MM.1S (cell line): Measurements from ENCODE around the gene PLCH1.

Experiments
- DNase-seq: peaks from one replicate; pipeline ENCODE4 v3.0.0-alpha.2; 2015
- H2AFZ ChIP-seq: fragments of 300-600 bp; sonication (generic); 2 replicates; pipeline ENCODE4 v1.6.0; 2016; ENCODE audit warnings: antibody characterized with exemption, low read length
- H3F3A ChIP-seq: fragments of 300-600 bp; sonication (generic); 2 replicates; pipeline ENCODE4 v1.6.1; 2016; ENCODE audit warnings: mild to moderate bottlenecking, antibody characterized with exemption, low read length, moderate library complexity, mixed read lengths; ENCODE audit not compliant: insufficient read depth
- H3K27ac ChIP-seq: fragments of 300-600 bp; sonication (generic); 2 replicates; pipeline ENCODE4 v1.5.1; 2016; ENCODE audit warnings: mild to moderate bottlenecking, low read length
- H3K27me3 ChIP-seq: fragments of 300-600 bp; sonication (generic); replicated peaks from 2 replicates; pipeline ENCODE4 v1.6.0; 2016; ENCODE audit warnings: low read length; ENCODE audit not compliant: insufficient read depth
- H3K36me3 ChIP-seq: fragments of 300-600 bp; sonication (generic); replicated peaks from 2 replicates; pipeline ENCODE4 v1.6.1; 2016; ENCODE audit warnings: mild to moderate bottlenecking, low read length, mixed read lengths; ENCODE audit not compliant: insufficient read depth
- H3K4me1 ChIP-seq: fragments of 300-600 bp; sonication (generic); 2 replicates; pipeline ENCODE4 v1.6.1; 2016; ENCODE audit warnings: low read length, mixed read lengths
- H3K4me2 ChIP-seq: fragments of 300-600 bp; sonication (generic); 2 replicates; pipeline ENCODE4 v1.6.0; 2016; ENCODE audit warnings: low read depth, low read length
- H3K4me3 ChIP-seq: fragments of 300-600 bp; sonication (generic); 2 replicates; pipeline ENCODE4 v1.5.1; 2016; ENCODE audit warnings: low read length, mixed read lengths
- H3K79me2 ChIP-seq: fragments of 300-600 bp; sonication (generic); 2 replicates; pipeline ENCODE4 v1.6.1; 2016; ENCODE audit warnings: mixed run types, low read length, mixed read lengths
- H3K9ac ChIP-seq: fragments of 300-600 bp; sonication (generic); 2 replicates; pipeline ENCODE4 v1.6.1; 2016; ENCODE audit warnings: low read length, mixed read lengths
- H3K9me2 ChIP-seq: fragments of 300-600 bp; sonication (generic); replicated peaks from 2 replicates; pipeline ENCODE4 v1.6.1; 2016; ENCODE audit warnings: mild to moderate bottlenecking, low read length, mixed read lengths; ENCODE audit not compliant: insufficient read depth
- H3K9me3 ChIP-seq: fragments of 300-600 bp; sonication (generic); replicated peaks from 2 replicates; pipeline ENCODE4 v1.6.1; 2016; ENCODE audit warnings: mild to moderate bottlenecking, low read length, mixed read lengths; ENCODE audit not compliant: insufficient read depth
- H4K20me1 ChIP-seq: fragments of 300-600 bp; sonication (generic); 2 replicates; pipeline ENCODE4 v1.6.1; 2016; ENCODE audit warnings: mild to moderate bottlenecking, low read length, moderate library complexity, mixed read lengths; ENCODE audit not compliant: insufficient read depth
- CTCF ChIP-seq: fragments of 300-600 bp; sonication (generic); IDR thresholded peaks from 2 replicates; pipeline ENCODE4 v1.5.1; 2016; ENCODE audit warnings: antibody characterized with exemption, low read length, mixed read lengths
- EZH2 ChIP-seq: fragments of 300-600 bp; sonication (generic); optimal IDR thresholded peaks from 2 replicates; pipeline ENCODE3; 2017; ENCODE audit warnings: low read depth, mild to moderate bottlenecking, antibody characterized with exemption, low read length, mixed read lengths
- EZH2phosphoT487 ChIP-seq: fragments of 300-600 bp; sonication (generic); IDR thresholded peaks from 2 replicates; pipeline ENCODE4 v1.6.1; 2018; ENCODE audit warnings: antibody characterized with exemption, low read length

Gene PLCH1

GRCh38 chr3:155737844-155738460 lies 6.9 kb downstream of the PLCH1 start:
- no peak overlapping the region for H3K9ac ChIP-seq
- H3K4me3 ChIP-seq = no peak overlapping the region

GRCh38 chr3:155736381-155736780 lies 8.5 kb downstream of the PLCH1 start:
- H4K20me1 ChIP-seq = no peaks in the 10 kb centered on the region
- no peak overlapping the region for H3K4me2 ChIP-seq
- no peaks in the 10 kb centered on the region for H3F3A ChIP-seq
- H3K27me3 ChIP-seq = no peaks in the 10 kb centered on the region
- H3K9ac ChIP-seq = no peak overlapping the region
- H3K9me2 ChIP-seq = no peaks in the 10 kb centered on the region
- H3K27ac ChIP-seq = no peak overlapping the region
- no peaks in the 10 kb centered on the region for H3K36me3 ChIP-seq
- H3K9me3 ChIP-seq = no peaks in the 10 kb centered on the region
- no peak for DNase-seq
- no peaks in the 10 kb centered on the region for H3K4me1 ChIP-seq
- H3K4me3 ChIP-seq = no peak overlapping the region
- no peak overlapping the region for H2AFZ ChIP-seq
- no peaks in the 10 kb centered on the region for H3K79me2 ChIP-seq
- TF ChIP-seq CTCF (no peak), EZH2 (no peak), EZH2phosphoT487 (no peak)

More at GRCh38 chr3:155737844-155738460, 6.9 kb downstream of the PLCH1 start:
- Histone ChIP-seq H3K27ac (no peak overlapping the region), H3K4me2 (peak overlapping the region; percentile 5; the same call in 1 of the 2 replicates), H2AFZ (peak overlapping the region; percentile 36), H3K27me3 (no peaks in the 10 kb centered on the region; the same call in 1 of the 2 replicates), H3K9me2 (no peaks in the 10 kb centered on the region), H3K79me2 (no peaks in the 10 kb centered on the region), H3K4me1 (no peaks in the 10 kb centered on the region), H4K20me1 (no peaks in the 10 kb centered on the region), H3F3A (no peaks in the 10 kb centered on the region), H3K36me3 (no peaks in the 10 kb centered on the region), H3K9me3 (no peaks in the 10 kb centered on the region)
- TF ChIP-seq CTCF (no peak), EZH2phosphoT487 (no peak), EZH2 (no peak)
- no peak for DNase-seq

- TF ChIP-seq EZH2phosphoT487 (no peak), EZH2 (no peak), CTCF (no peak)
- H3K4me3 ChIP-seq = no peak overlapping the region
- no peak overlapping the region for H3K27ac ChIP-seq
- no peaks in the 10 kb centered on the region for H3K36me3 ChIP-seq
- no peak overlapping the region for H3K4me2 ChIP-seq
- H3K9me3 ChIP-seq = no peaks in the 10 kb centered on the region
- no peaks in the 10 kb centered on the region for H3K79me2 ChIP-seq
- H2AFZ ChIP-seq = no peak overlapping the region
- no peaks in the 10 kb centered on the region for H3K4me1 ChIP-seq
- DNase-seq = no peak
- H3K9me2 ChIP-seq = no peaks in the 10 kb centered on the region
- H3K27me3 ChIP-seq = no peaks in the 10 kb centered on the region
- no peaks in the 10 kb centered on the region for H4K20me1 ChIP-seq
- no peak overlapping the region for H3K9ac ChIP-seq
- no peaks in the 10 kb centered on the region for H3F3A ChIP-seq
These were observed 14.0 kb downstream of the PLCH1 start for GRCh38 chr3:155730843-155731242.
